H9 (cell line): ENCODE measurements around the gene COL23A1. TPM values are rescaled to one million over a fixed set of nuclear protein-coding genes. Genes with fewer than 3 reads are reported as not detected.

Experiments used
- DNase-seq: peaks from one replicate; pipeline ENCODE4 v3.0.0-alpha.2; 2017
- H2AFZ ChIP-seq: one replicate; pipeline ENCODE4 v1.6.1; 2013; ENCODE audit warnings: mild to moderate bottlenecking, low read length, control low read depth, moderate library complexity
- H2AK5ac ChIP-seq: 2 replicates; pipeline ENCODE4 v1.6.1; 2013; ENCODE audit warnings: low read length, control low read depth, mixed read lengths; ENCODE audit not compliant: insufficient read length
- H2BK120ac ChIP-seq: one replicate; pipeline ENCODE4 v1.6.1; 2013; ENCODE audit warnings: low read depth, mild to moderate bottlenecking, low read length, control low read depth, inconsistent platforms; ENCODE audit not compliant: poor library complexity, severe bottlenecking
- H2BK12ac ChIP-seq: 2 replicates; pipeline ENCODE4 v1.6.1; 2013; ENCODE audit warnings: low read length, control low read depth, mixed read lengths, low read depth; ENCODE audit not compliant: insufficient read length
- H2BK15ac ChIP-seq: 2 replicates; pipeline ENCODE4 v1.6.1; 2013; ENCODE audit warnings: low read depth, low read length, control low read depth
- H2BK20ac ChIP-seq: one replicate; pipeline ENCODE4 v1.6.1; 2013; ENCODE audit warnings: low read depth, mild to moderate bottlenecking, low read length, control low read depth, inconsistent platforms; ENCODE audit not compliant: poor library complexity, severe bottlenecking
- H2BK5ac ChIP-seq: 2 replicates; pipeline ENCODE4 v1.6.1; 2013; ENCODE audit warnings: low read length, control low read depth, mixed read lengths; ENCODE audit not compliant: insufficient read length
- H3K14ac ChIP-seq: 2 replicates; pipeline ENCODE4 v1.6.1; 2013; ENCODE audit warnings: low read length, control low read depth; ENCODE audit not compliant: insufficient read depth
- H3K18ac ChIP-seq: 2 replicates; pipeline ENCODE4 v1.6.1; 2013; ENCODE audit warnings: low read depth, mild to moderate bottlenecking, mixed read lengths, low read length, control low read depth; ENCODE audit not compliant: insufficient read length
- H3K23ac ChIP-seq: 2 replicates; pipeline ENCODE4 v1.6.1; 2013; ENCODE audit warnings: low read length, control low read depth, mixed read lengths, low read depth; ENCODE audit not compliant: insufficient read length
- H3K23me2 ChIP-seq: 2 replicates; pipeline ENCODE4 v1.6.1; 2013; ENCODE audit warnings: low read depth, mild to moderate bottlenecking, mixed read lengths, low read length, control low read depth; ENCODE audit not compliant: insufficient read length, poor library complexity, severe bottlenecking
- H3K27ac ChIP-seq: 2 replicates; pipeline ENCODE4 v1.5.1; 2013; ENCODE audit warnings: low read length, control low read depth, mixed read lengths, low read depth; ENCODE audit not compliant: insufficient read length
- H3K27me3 ChIP-seq: 2 replicates; pipeline ENCODE4 v1.6.1; 2013; ENCODE audit warnings: low read length, control low read depth, inconsistent platforms; ENCODE audit not compliant: insufficient read depth
- H3K4ac ChIP-seq: 2 replicates; pipeline ENCODE4 v1.6.1; 2013; ENCODE audit warnings: low read depth, mild to moderate bottlenecking, control low read depth, inconsistent platforms, low read length, moderate library complexity
- H3K4me1 ChIP-seq: 2 replicates; pipeline ENCODE4 v1.6.1; 2013; ENCODE audit warnings: low read length, control low read depth, inconsistent platforms; ENCODE audit not compliant: insufficient read depth
- H3K4me2 ChIP-seq: 2 replicates; pipeline ENCODE4 v1.6.1; 2013; ENCODE audit warnings: low read length, control low read depth, mixed read lengths; ENCODE audit not compliant: insufficient read length, insufficient read depth
- H3K56ac ChIP-seq: 2 replicates; pipeline ENCODE4 v1.6.1; 2013; ENCODE audit warnings: low read depth, mild to moderate bottlenecking, mixed read lengths, low read length, control low read depth; ENCODE audit not compliant: insufficient read length
- H3K79me1 ChIP-seq: 2 replicates; pipeline ENCODE4 v1.6.1; 2013; ENCODE audit warnings: low read depth, mild to moderate bottlenecking, moderate library complexity, low read length, control low read depth, inconsistent platforms; ENCODE audit not compliant: insufficient read depth, poor library complexity, severe bottlenecking
- H3K79me2 ChIP-seq: 2 replicates; pipeline ENCODE4 v1.6.1; 2013; ENCODE audit warnings: low read length, control low read depth, inconsistent platforms; ENCODE audit not compliant: insufficient read depth
- H3K9ac ChIP-seq: 2 replicates; pipeline ENCODE4 v1.6.1; 2013; ENCODE audit warnings: low read length, control low read depth, mixed read lengths; ENCODE audit not compliant: insufficient read length; ENCODE audit errors: extremely low read depth
- H3K9me3 ChIP-seq: one replicate; pipeline ENCODE4 v1.6.1; 2013; ENCODE audit warnings: low read depth, low read length, inconsistent platforms; ENCODE audit not compliant: control insufficient read depth
- H3T11ph ChIP-seq: one replicate; pipeline ENCODE4 v1.6.1; 2013; ENCODE audit warnings: mild to moderate bottlenecking, low read length, control low read depth, inconsistent platforms
- H4K20me1 ChIP-seq: one replicate; pipeline ENCODE4 v1.6.1; 2013; ENCODE audit not compliant: control insufficient read depth, insufficient read length, insufficient read depth
- H4K5ac ChIP-seq: 2 replicates; pipeline ENCODE4 v1.6.1; 2013; ENCODE audit warnings: low read depth, mild to moderate bottlenecking, mixed read lengths, low read length, control low read depth; ENCODE audit not compliant: insufficient read length
- H4K8ac ChIP-seq: replicated peaks from 2 replicates; pipeline ENCODE4 v1.6.1; 2013; ENCODE audit warnings: low read length, control low read depth, mixed read lengths, low read depth; ENCODE audit not compliant: insufficient read length
- H4K91ac ChIP-seq: 2 replicates; pipeline ENCODE4 v1.6.1; 2013; ENCODE audit warnings: low read depth, mild to moderate bottlenecking, moderate library complexity, mixed read lengths, low read length, control low read depth; ENCODE audit not compliant: insufficient read length
- H3K27ac Mint-ChIP-seq, 3 experiments: 2 replicates in 2 of 3; 3 replicates in 1 of 3; pipeline ENCODE4 v1.8.0; 2020 to 2021; ENCODE audit warnings: mixed read lengths in 3 of 3, mild to moderate bottlenecking in 1 of 3, moderate library complexity in 1 of 3
- H3K27me3 Mint-ChIP-seq: 2 replicates; pipeline ENCODE4 v1.8.0; 2021; ENCODE audit warnings: low read depth, mild to moderate bottlenecking, moderate library complexity, mixed read lengths
- H3K36me3 Mint-ChIP-seq, 3 experiments: 2 replicates in 2 of 3; 3 replicates in 1 of 3; pipeline ENCODE4 v1.8.0; 2020 to 2021; ENCODE audit warnings: low read depth in 3 of 3, mixed read lengths in 3 of 3; ENCODE audit not compliant: insufficient read depth in 1 of 3
- H3K4me1 Mint-ChIP-seq, 2 experiments: 2 replicates each; pipeline ENCODE4 v1.8.0; 2020; ENCODE audit warnings: mixed read lengths in 2 of 2
- H3K4me3 Mint-ChIP-seq, 2 experiments: 2 replicates in 1 of 2; 3 replicates in 1 of 2; pipeline ENCODE4 v1.8.0; 2020 to 2021; ENCODE audit warnings: mild to moderate bottlenecking in 2 of 2, mixed read lengths in 2 of 2, moderate library complexity in 1 of 2
- H3K9me3 Mint-ChIP-seq, 2 experiments: 2 replicates in 1 of 2; 3 replicates in 1 of 2; pipeline ENCODE4 v1.8.0; 2020; ENCODE audit warnings: mild to moderate bottlenecking in 2 of 2, mixed read lengths in 2 of 2, moderate library complexity in 1 of 2
- CTCF ChIP-seq: fragments of 200-600 bp; sonication (generic); conservative IDR thresholded peaks from 3 replicates; pipeline ENCODE4 v1.8.0; 2021; ENCODE audit warnings: antibody characterized with exemption, mild to moderate bottlenecking
- WGBS: extraction: QIAGEN DNeasy Blood & Tissue Kit; methylation state at CpG from one replicate; pipeline ENCODE4 v1.1.7; 2013; ENCODE audit warnings: missing lambda C conversion rate, low lambda C conversion rate, mixed read lengths; ENCODE audit not compliant: insufficient read length; ENCODE audit errors: extremely low coverage; 5-methylcytosine and 5-hydroxymethylcytosine counted together
- total RNA-seq: library from RNA; stranded (reverse); gene quantifications from 2 replicates; pipeline ENCODE4 v1.2.1, GENCODE V29; 2021

Gene COL23A1
- total RNA-seq, 1 experiment from 2014 or later, result 2.6 TPM

GRCh38 chr5:178285399-178286225, 304.6 kb downstream of the COL23A1 start:
- Histone ChIP-seq H2BK20ac (no peak overlapping the region), H3K18ac (no peak overlapping the region), H3K27ac (no peak overlapping the region), H2BK5ac (no peak overlapping the region), H3K27me3 (no peaks in the 10 kb centered on the region), H2BK15ac (no peak overlapping the region), H3K79me1 (no peaks in the 10 kb centered on the region), H3K56ac (no peak overlapping the region), H3K4me2 (no peak overlapping the region), H4K91ac (no peak overlapping the region), H3K79me2 (no peaks in the 10 kb centered on the region), H3K23me2 (no peaks in the 10 kb centered on the region), H2BK120ac (no peak overlapping the region), H4K5ac (no peak overlapping the region), H3K4ac (no peak overlapping the region), H4K20me1 (no peaks in the 10 kb centered on the region), H3K23ac (no peak overlapping the region), H2AK5ac (no peak overlapping the region), H3K9me3 (no peaks in the 10 kb centered on the region), H3K4me1 (no peaks in the 10 kb centered on the region), H3K9ac (no peak overlapping the region), H2AFZ (no peak overlapping the region), H2BK12ac (no peak overlapping the region), H3K14ac (no peak overlapping the region), H3T11ph (no peak overlapping the region), H4K8ac (no peak overlapping the region)
- Mint-ChIP-seq H3K4me1 (peaks cover 0 to 13% of the 10 kb centered on the region in 2 experiments; a peak in 1 of 4 replicates), H3K27ac (no peak overlapping the region), H3K9me3 (peaks cover 5 to 6% of the 10 kb centered on the region in 2 experiments; a peak in 4 of 5 replicates), H3K4me3 (no peak overlapping the region), H3K36me3 (peaks cover 0 to 2% (median 0%) of the 10 kb centered on the region in 3 experiments; a peak in 2 of 7 replicates), H3K27me3 (peaks cover 12% of the 10 kb centered on the region)
- DNase-seq, result no peak
- 100% methylated on average over 1 of the region's 19 CpGs for WGBS
- no peak for TF ChIP-seq CTCF
